IMR-90 (cell line): Measurements from ENCODE around the gene ATP6V1G1. TPM values are rescaled to one million over a fixed set of nuclear protein-coding genes. Genes with fewer than 3 reads are reported as not detected.

Experiments
- ATAC-seq: fragments of 200-7000 bp; cut with Tn5 transposase; 2 replicates; pipeline ENCODE4 v1.9.1; 2020; ENCODE audit warnings: low read depth, mild to moderate bottlenecking, moderate library complexity
- BruUV-seq: library from RNA; stranded (reverse); fragments of 400-500 nt; replicated peaks from 2 replicates; lab custom pipeline; 2021; lab: Mats Ljungman, UMichigan
- CTCF ChIA-PET: fragments of 300-600 bp; formaldehyde crosslinking; extraction: SDS; loops from one replicate; lab custom pipeline; 2021; ENCODE audit warnings: antibody characterized with exemption; lab: Yijun Ruan, JAX
- POLR2A ChIA-PET: fragments of 300-600 bp; sonication (Branson Sonifier 250); formaldehyde crosslinking; loops from one replicate; lab custom pipeline; 2022; ENCODE audit warnings: antibody characterized with exemption; ENCODE audit not compliant: unreplicated experiment; lab: Charles Lee
- DNase-seq: peaks from one replicate; pipeline ENCODE4 v3.0.0; 2013
- H2AFZ ChIP-seq: replicated peaks from 2 replicates; pipeline ENCODE3; 2013; ENCODE audit warnings: low read length, mild to moderate bottlenecking; ENCODE audit not compliant: poor library complexity
- H2AK5ac ChIP-seq: 2 replicates; pipeline ENCODE4 v1.6.1; 2013; ENCODE audit warnings: low read depth, low read length, inconsistent platforms
- H2AK9ac ChIP-seq: replicated peaks from 2 replicates; pipeline ENCODE3; 2013; ENCODE audit warnings: mild to moderate bottlenecking, low read depth, low read length, moderate library complexity; ENCODE audit not compliant: poor library complexity
- H2BK120ac ChIP-seq: 2 replicates; pipeline ENCODE4 v1.6.1; 2013; ENCODE audit warnings: low read depth, low read length, inconsistent platforms
- H2BK15ac ChIP-seq: 3 replicates; pipeline ENCODE4 v1.6.1; 2013; ENCODE audit warnings: low read depth, low read length, inconsistent platforms
- H2BK20ac ChIP-seq: 2 replicates; pipeline ENCODE4 v1.6.1; 2013; ENCODE audit warnings: low read depth, mild to moderate bottlenecking, inconsistent platforms, low read length, moderate library complexity
- H2BK5ac ChIP-seq: 2 replicates; pipeline ENCODE4 v1.6.1; 2013; ENCODE audit warnings: mild to moderate bottlenecking, low read depth, low read length, inconsistent platforms; ENCODE audit not compliant: poor library complexity, severe bottlenecking
- H3K14ac ChIP-seq: replicated peaks from 2 replicates; pipeline ENCODE4 v1.6.1; 2013; ENCODE audit warnings: low read depth, low read length, inconsistent platforms
- H3K18ac ChIP-seq: 2 replicates; pipeline ENCODE4 v1.6.1; 2013; ENCODE audit warnings: low read depth, low read length, control low read depth
- H3K23ac ChIP-seq: 2 replicates; pipeline ENCODE4 v1.6.1; 2013; ENCODE audit warnings: low read depth, low read length, inconsistent platforms
- H3K27ac ChIP-seq: 2 replicates; pipeline ENCODE4 v1.5.1; 2013; ENCODE audit warnings: mild to moderate bottlenecking, control low read depth, low read length; ENCODE audit not compliant: insufficient read depth
- H3K27me3 ChIP-seq: 2 replicates; pipeline ENCODE4 v1.6.1; 2013; ENCODE audit warnings: low read length; ENCODE audit not compliant: control insufficient read depth, insufficient read depth
- H3K36me3 ChIP-seq: 2 replicates; pipeline ENCODE4 v1.6.1; 2013; ENCODE audit warnings: low read length, mixed read lengths; ENCODE audit not compliant: control insufficient read depth, insufficient read depth
- H3K4ac ChIP-seq: 2 replicates; pipeline ENCODE4 v1.6.1; 2013; ENCODE audit warnings: low read depth, low read length, inconsistent platforms
- H3K4me1 ChIP-seq: 2 replicates; pipeline ENCODE4 v1.6.1; 2013; ENCODE audit warnings: low read length, mixed read lengths; ENCODE audit not compliant: control insufficient read depth, insufficient read depth
- H3K4me2 ChIP-seq: 2 replicates; pipeline ENCODE4 v1.6.1; 2013; ENCODE audit warnings: low read depth, mild to moderate bottlenecking, control low read depth, low read length, moderate library complexity
- H3K4me3 ChIP-seq: 2 replicates; pipeline ENCODE4 v1.5.1; 2013; ENCODE audit warnings: low read depth, mild to moderate bottlenecking, control low read depth, low read length, moderate library complexity; ENCODE audit not compliant: insufficient read depth
- H3K56ac ChIP-seq: 2 replicates; pipeline ENCODE4 v1.6.1; 2013; ENCODE audit warnings: low read length, inconsistent platforms; ENCODE audit not compliant: insufficient read depth; ENCODE audit errors: extremely low read depth
- H3K79me1 ChIP-seq, 2 experiments: 2 replicates each; pipeline ENCODE4 v1.6.1; 2013; ENCODE audit warnings: low read length in 2 of 2, inconsistent platforms in 1 of 2, low read depth in 1 of 2
- H3K9ac ChIP-seq: 2 replicates; pipeline ENCODE4 v1.6.1; 2013; ENCODE audit warnings: low read depth, low read length, control low read depth
- H3K9me1 ChIP-seq: 2 replicates; pipeline ENCODE4 v1.6.1; 2013; ENCODE audit warnings: low read length, inconsistent platforms; ENCODE audit not compliant: insufficient read depth
- H3K9me3 ChIP-seq: 2 replicates; pipeline ENCODE4 v1.6.1; 2013; ENCODE audit warnings: low read length; ENCODE audit not compliant: control insufficient read depth, insufficient read depth
- H4K20me1 ChIP-seq: 2 replicates; pipeline ENCODE4 v1.6.1; 2013; ENCODE audit warnings: low read length, inconsistent platforms; ENCODE audit not compliant: insufficient read depth
- H4K5ac ChIP-seq: 2 replicates; pipeline ENCODE4 v1.6.1; 2013; ENCODE audit warnings: mild to moderate bottlenecking, low read depth, low read length, control low read depth
- H4K8ac ChIP-seq, 2 experiments: 2 replicates each; pipeline ENCODE4 v1.6.1; 2013; ENCODE audit warnings: low read depth in 2 of 2, low read length in 2 of 2, control low read depth in 1 of 2, inconsistent platforms in 1 of 2
- H4K91ac ChIP-seq: 2 replicates; pipeline ENCODE4 v1.6.1; 2013; ENCODE audit warnings: low read depth, low read length, inconsistent platforms; ENCODE audit not compliant: insufficient read depth
- CHD1 ChIP-seq: IDR thresholded peaks from 2 replicates; pipeline ENCODE4 v1.6.1; 2012; ENCODE audit warnings: low read depth, low read length, improper control_type of control experiment
- FOS ChIP-seq: fragments of 150-350 bp; IDR thresholded peaks from 2 replicates; pipeline ENCODE4 v1.6.1; 2016; ENCODE audit warnings: low read depth, low read length
- MAFK ChIP-seq: IDR thresholded peaks from 2 replicates; pipeline ENCODE4 v1.6.1; 2012; ENCODE audit warnings: low read depth, low read length, improper control_type of control experiment
- MAZ ChIP-seq: IDR thresholded peaks from 2 replicates; pipeline ENCODE4 v1.6.1; 2012; ENCODE audit warnings: low read depth, mild to moderate bottlenecking, low read length, improper control_type of control experiment, moderate library complexity, borderline replicate concordance
- MXI1 ChIP-seq: IDR thresholded peaks from 2 replicates; pipeline ENCODE4 v1.6.1; 2012; ENCODE audit warnings: low read depth, mild to moderate bottlenecking, low read length, moderate library complexity, borderline replicate concordance
- NFE2L2 ChIP-seq: fragments of 150-350 bp; IDR thresholded peaks from 2 replicates; pipeline ENCODE4 v1.6.1; 2016; ENCODE audit warnings: low read depth, mild to moderate bottlenecking, low read length
- POLR2A ChIP-seq: IDR thresholded peaks from 2 replicates; pipeline ENCODE4 v1.6.1; 2012; ENCODE audit warnings: mild to moderate bottlenecking, low read depth, low read length
- RAD21 ChIP-seq: IDR thresholded peaks from 2 replicates; pipeline ENCODE4 v1.6.1; 2012; ENCODE audit warnings: low read length, improper control_type of control experiment
- RCOR1 ChIP-seq: IDR thresholded peaks from 2 replicates; pipeline ENCODE4 v1.6.1; 2012; ENCODE audit warnings: mild to moderate bottlenecking, low read length, improper control_type of control experiment; ENCODE audit not compliant: insufficient replicate concordance
- RFX5 ChIP-seq: IDR thresholded peaks from 2 replicates; pipeline ENCODE4 v1.8.0; 2012; ENCODE audit warnings: low read depth, mild to moderate bottlenecking, low read length, moderate library complexity
- SMC3 ChIP-seq: fragments of 150-350 bp; IDR thresholded peaks from 2 replicates; pipeline ENCODE4 v1.6.1; 2016; ENCODE audit warnings: low read depth, mild to moderate bottlenecking, antibody characterized with exemption, low read length, moderate library complexity
- WGBS, 2 experiments: methylation state at CpG; one replicate each; pipeline versions ENCODE4 v1.1.5 to v1.1.7; 2013; ENCODE audit warnings: missing lambda C conversion rate in 2 of 2; ENCODE audit not compliant: insufficient read length in 1 of 2; ENCODE audit errors: extremely low coverage in 2 of 2; 5-methylcytosine and 5-hydroxymethylcytosine counted together
- dilution Hi-C: fragments of 300-500 bp; cut with HindIII; formaldehyde crosslinking; loops from one replicate; pipeline ENCODE4 v1.14.3; 2018; ENCODE audit warnings: low sequenced_read_pairs; ENCODE audit not compliant: unreplicated experiment
- in situ Hi-C: fragments of 300-500 bp; cut with MboI; formaldehyde crosslinking; loops from 3 replicates; pipeline ENCODE4 v1.14.3; 2019; ENCODE audit warnings: low sequenced_read_pairs, inconsistent platforms, mixed read lengths
- intact Hi-C: fragments of 100-400 bp; cut with micrococcal nuclease; formaldehyde crosslinking; loops from 2 replicates; pipeline ENCODE4 v1.10.0; 2022
- polyA plus RNA-seq, 3 experiments: library from polyadenylated mRNA; depleted of rRNA; stranded (reverse); fragments of >200 nt; gene quantifications; 2 replicates each; pipeline ENCODE4 v1.2.3, GENCODE V29; 2012; ENCODE audit warnings: low replicate concordance in 1 of 3
- total RNA-seq: library from RNA; depleted of rRNA; stranded (reverse); fragments of >200 nt; gene quantifications from 2 replicates; pipeline ENCODE4 v1.2.3, GENCODE V29; 2012
- TF ChIP-seq, protein P1 (sequence below): fragments of 150-350 bp; IDR thresholded peaks from 2 replicates; pipeline ENCODE4 v1.6.1; 2017; ENCODE audit warnings: mild to moderate bottlenecking, antibody characterized with exemption, low read length, low read depth

The ATP6V1G1 gene
- total and polyA plus RNA-seq, 2 of the 4 experiments (the other 2 are of a cell fraction) = 52.0 to 70.9 TPM

DNA sequence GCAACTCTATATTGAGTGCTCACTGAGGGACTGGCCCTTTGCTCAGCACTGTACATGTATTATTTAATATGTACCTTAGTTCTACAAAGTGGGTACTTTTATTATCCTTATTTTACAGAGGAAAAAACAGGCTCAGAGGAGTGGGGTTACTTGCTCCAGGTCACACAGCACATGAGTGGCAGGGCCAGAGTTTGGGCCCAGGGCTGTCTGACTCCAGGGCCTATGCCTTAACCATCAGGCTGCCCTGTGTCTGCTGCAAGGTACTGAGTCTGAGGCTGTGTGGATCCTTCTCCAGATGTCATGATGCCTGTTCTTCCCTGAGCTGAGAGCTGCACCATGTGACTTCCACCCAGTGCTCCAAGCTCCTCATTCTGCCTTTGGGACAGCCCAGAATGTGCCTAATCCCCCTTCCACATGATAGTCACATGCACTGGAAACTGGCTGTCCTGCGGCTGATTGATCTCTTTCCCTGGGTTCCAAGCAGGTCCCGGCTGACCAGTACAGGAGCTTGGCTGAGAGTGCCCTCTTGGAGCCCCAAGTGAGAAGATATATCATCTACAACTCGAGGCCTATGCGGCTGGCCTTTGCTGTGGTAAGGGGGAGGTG, 38.9 kb downstream of the ATP6V1G1 start:
- peaks cover 0 to 6% of the 10 kb centered on the region in 2 experiments; a peak in 2 of 4 replicates for H3K79me1 ChIP-seq
- H3K9me1 ChIP-seq = peaks cover 8% of the 10 kb centered on the region; the same call in 1 of the 2 replicates
- peaks cover 10% of the 10 kb centered on the region; the same call in 1 of the 2 replicates for H4K20me1 ChIP-seq
- in situ Hi-C loops = no loop called here
- no peak overlapping the region for H2BK20ac ChIP-seq
- CTCF ChIA-PET = no interaction called here
- H3K27me3 ChIP-seq = no peaks in the 10 kb centered on the region
- H3K4me2 ChIP-seq = no peak overlapping the region
- H3K9me3 ChIP-seq = no peaks in the 10 kb centered on the region
- H3K14ac ChIP-seq = no peak overlapping the region
- no peak overlapping the region for H3K18ac ChIP-seq
- H2BK120ac ChIP-seq = no peak overlapping the region
- ATAC-seq (no peak), DNase-seq (no peak)
- no peak overlapping the region for H2AK5ac ChIP-seq
- no peak overlapping the region for H3K56ac ChIP-seq
- no peak overlapping the region for H2AK9ac ChIP-seq
- H3K27ac ChIP-seq = no peak overlapping the region
- H3K4me3 ChIP-seq = no peak overlapping the region
- no peak overlapping the region for H4K8ac ChIP-seq
- no peak overlapping the region for H4K91ac ChIP-seq
- intact Hi-C loops = no loop called here
- dilution Hi-C loops = no loop called here
- no TSS peak for BruUV-seq
- TF ChIP-seq MAFK (no peak), RFX5 (no peak), NFE2L2 (no peak), MXI1 (no peak), POLR2A (no peak), RAD21 (no peak), CHD1 (no peak), RCOR1 (no peak), FOS (no peak), SMC3 (no peak), MAZ (no peak)
- TF ChIP-seq, protein P1, sequence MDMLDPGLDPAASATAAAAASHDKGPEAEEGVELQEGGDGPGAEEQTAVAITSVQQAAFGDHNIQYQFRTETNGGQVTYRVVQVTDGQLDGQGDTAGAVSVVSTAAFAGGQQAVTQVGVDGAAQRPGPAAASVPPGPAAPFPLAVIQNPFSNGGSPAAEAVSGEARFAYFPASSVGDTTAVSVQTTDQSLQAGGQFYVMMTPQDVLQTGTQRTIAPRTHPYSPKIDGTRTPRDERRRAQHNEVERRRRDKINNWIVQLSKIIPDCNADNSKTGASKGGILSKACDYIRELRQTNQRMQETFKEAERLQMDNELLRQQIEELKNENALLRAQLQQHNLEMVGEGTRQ = no peak
- H2BK15ac ChIP-seq = no peak overlapping the region
- POLR2A ChIA-PET = no interaction called here
- peaks cover 24% of the 10 kb centered on the region for H3K36me3 ChIP-seq
- H2BK5ac ChIP-seq = no peak overlapping the region
- no peak overlapping the region for H3K23ac ChIP-seq
- no peak overlapping the region for H4K5ac ChIP-seq
- no peak overlapping the region for H2AFZ ChIP-seq
- H3K9ac ChIP-seq = no peak overlapping the region
- no peak overlapping the region for H3K4ac ChIP-seq
- WGBS, 2 experiments = 80% methylated on average over 1 of the region's 4 CpGs; no CpG with 5 or more reads in 1 of the 2 experiments
- peaks cover 6% of the 10 kb centered on the region for H3K4me1 ChIP-seq
